CD4-positive, alpha-beta T cell treated with Interleukin-1 beta for 1 hour (primary cell): ENCODE results near the gene CTNNA2.

ENCODE experiments used
- DNase-seq, 2 donors: peaks; one replicate each; pipeline ENCODE4 v3.0.0-alpha.2; 2020 to 2022

Gene CTNNA2

DNA sequence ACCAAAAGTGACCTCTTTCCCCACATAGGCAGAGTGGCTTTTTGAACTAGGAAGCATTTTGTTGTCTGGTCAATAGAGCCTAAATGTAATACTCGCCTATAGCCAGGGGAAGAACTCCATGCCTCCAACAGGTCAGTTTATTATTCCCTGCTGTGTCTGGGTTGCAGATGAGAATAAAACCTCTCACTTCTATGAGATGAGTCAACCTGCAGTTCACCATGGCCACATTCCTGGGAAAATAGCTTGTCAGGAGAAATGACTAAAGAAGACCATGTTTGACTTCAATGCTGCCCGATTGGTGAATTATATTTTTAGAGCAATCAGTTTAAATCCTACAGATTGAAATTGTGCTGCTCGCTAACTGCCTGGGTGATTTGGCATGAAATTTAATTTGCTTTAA, 838.4 kb downstream of the CTNNA2 start:
- no peak for DNase-seq

DNA sequence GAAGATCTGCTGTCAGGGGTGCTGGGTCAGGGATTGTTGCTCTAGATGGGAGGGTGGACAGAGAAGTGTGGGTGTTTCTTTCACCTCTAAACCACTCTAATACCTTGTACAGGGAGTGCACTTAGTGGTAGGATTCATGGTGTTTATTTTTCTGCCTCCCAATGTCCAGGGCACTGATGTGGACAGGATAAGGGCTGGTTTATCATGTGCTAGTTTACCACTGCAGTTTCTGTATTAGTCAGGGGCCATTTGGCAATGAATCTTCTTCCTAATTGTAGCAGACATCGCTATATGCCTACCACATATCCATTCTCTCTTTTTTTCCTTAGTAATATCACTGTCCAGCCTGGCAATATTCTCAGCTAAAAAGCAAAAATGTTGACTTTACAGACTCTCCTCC, 842.0 kb downstream of the CTNNA2 start:
- DNase-seq, result no peak

DNA sequence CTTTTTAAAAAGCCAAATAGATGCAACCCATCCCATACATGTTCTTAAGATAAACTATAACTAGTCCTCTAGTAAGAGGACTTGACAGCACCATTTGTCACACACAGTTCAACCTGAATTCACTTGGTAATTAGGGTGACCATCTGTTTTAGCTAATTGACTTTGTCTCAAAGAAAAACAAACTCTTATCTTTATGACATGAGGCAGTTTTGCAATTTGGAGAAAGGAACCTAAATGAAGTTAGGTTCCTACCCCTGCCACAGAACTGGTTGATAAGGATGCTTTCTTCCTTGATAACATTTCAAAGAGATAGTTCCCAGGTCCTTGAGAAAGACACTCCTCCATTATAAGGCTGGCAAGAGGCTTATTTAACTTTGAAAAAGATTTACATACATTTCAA, 849.1 kb downstream of the CTNNA2 start:
- DNase-seq, result no peak

DNA sequence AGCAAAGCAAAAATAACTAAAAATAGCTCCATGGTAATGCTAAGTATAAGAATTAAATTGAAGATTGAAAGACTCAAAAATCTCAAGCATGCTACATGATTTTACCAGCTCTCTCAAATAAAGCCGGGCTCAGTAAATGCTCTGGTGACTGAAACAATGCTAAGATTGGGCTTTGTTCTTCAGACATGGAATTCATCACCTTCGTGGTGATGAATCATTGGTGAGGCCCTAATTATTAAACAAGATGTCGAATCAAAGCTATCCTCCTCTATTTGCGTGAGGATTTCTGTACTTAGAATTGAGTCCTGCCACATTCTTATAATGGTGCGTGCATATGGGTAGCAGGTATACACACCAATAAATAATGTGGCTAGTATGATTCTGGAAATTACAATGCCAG, 850.5 kb downstream of the CTNNA2 start:
- DNase-seq, result no peak

DNA sequence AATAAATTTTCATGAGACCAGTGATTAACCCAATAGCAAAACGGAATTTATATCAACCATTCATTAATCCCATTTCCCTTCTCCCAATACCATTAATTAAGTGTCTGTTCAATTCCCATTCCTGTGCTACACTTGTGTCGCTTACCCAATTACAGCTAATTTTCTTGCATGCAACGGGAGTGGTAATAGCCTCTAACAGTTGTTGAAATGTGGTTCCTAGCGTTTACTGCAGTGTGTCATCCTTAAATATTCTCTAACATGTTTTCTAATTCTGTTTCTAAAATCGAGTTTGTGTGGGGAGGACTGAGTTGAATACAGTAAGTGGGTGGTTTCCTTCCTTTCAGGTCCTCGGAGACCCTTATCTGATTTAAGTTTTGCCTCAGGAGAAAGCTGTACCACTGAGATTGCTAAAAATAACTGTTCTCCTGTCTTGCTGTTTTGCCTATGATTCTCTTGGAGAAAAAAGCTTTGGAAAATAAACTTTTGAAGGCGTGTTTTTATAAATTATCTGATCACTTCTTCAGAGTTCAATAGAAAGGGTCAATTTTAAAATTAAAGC, 851.0 kb downstream of the CTNNA2 start:
- DNase-seq, result no peak

DNA sequence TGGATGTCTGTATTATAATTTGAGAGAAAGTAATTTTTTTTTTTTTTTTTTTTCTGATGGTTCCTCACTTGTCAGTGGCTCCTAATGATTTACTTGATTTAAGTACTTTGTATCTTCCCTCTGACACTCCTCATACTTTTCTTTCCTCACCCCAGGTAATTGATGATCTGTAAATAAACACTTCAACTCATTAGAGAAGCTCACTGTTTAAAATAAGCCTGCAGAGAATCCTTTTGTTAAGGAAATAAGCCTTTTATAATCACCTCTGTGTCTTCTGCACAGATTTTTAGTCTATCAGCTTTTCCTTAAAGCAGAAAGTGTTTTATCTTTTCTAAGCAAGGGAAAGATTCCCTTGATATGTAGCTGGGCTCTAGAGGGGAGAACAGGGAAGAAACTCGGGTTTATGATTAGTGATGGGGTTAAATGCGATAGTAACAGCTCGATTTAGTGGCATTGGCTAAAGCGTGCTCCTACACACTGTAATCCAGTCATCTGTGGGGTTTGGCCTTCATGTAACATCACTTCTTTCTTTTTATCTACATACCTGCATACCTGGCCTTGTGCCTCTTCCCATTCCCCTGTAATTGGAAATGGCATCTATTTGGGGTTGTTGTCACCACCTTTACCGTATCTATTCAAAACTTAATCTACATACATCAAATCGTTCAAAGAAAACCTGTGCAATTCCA, 851.8 kb downstream of the CTNNA2 start:
- DNase-seq, result no peak

DNA sequence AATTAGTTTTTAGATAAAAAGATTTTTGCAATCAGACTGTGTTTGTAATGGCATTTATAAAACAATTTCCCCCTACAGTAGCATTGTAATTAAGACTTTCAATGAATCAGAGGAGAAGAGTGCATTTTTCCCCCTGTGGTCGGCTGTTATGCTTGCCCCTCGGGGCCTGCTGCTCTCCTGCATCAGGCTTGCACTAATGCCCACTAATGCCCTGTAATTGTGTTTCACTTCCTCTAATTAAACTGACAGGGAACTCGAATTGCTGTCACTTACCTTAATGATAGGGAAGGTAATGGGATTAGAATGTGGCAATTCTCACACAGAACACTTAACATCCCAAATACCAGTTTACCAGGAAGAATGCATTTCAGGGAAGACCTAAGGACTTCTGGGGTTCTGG, 852.9 kb downstream of the CTNNA2 start:
- DNase-seq, result no peak

DNA sequence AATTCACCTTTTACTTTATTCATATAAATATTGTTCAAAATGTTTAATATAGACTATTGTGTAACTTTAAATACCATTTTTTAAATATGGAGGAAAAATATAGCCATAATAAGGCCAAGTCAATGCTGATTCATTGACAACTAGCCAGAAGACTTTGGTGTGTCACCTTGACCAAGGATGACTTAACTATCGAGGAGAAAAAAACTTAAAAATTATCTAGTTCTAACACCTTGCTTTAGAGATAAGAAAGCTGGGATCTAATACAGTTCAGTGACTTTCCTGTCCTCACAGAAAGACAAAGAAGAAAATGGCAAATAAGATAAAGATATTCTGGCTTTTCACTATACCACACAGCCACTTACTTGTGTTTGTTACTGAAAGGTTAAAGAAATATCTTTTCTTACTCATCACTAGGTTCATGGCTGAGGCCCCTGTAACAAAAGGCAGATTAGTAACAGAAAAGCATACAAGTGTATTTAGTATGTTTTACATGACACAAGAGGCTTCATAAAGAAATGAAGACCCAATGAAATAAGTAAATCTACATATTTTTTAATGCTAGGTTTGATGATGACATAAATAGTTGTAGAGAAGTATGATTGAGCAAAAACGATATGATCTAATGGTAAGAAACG, 857.6 kb downstream of the CTNNA2 start:
- DNase-seq, result no peak

DNA sequence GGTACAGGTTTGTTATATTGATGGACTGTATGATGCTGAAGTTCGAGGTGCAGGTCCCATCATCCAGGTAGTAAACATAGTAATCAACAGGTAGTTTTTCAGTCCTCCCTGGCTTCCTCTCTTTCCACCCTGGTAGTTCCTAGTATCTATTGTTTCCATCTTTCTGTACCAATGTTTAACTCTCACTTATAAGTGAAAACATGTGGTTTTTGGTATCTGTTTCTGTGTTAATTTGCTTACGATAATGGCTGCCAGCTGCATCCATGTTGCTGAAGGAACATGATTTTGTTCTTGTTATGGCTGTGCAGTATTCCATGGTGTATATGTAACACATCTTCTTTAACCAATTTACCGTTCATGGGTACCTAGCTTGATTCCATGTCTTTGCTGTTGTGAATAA, 861.3 kb downstream of the CTNNA2 start:
- no peak for DNase-seq

DNA sequence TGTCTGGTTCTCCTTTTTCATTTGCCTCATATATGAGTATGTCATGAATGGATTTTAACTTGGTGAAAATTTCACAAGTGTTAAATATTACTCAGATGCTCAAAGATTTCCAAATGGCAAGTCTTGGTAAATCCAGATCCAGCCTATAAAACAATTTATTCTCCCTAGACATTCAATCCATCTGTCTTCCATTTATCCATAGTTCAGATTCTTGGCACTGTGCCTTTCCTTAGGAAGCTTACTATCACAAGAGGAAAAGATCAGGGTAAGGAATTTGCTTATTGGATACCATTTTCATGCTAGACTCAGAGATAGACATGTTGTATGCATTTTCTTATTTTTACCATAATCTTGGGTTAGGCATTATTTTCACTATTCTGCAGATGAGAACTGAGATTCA, 864.2 kb downstream of the CTNNA2 start:
- DNase-seq, result no peak

DNA sequence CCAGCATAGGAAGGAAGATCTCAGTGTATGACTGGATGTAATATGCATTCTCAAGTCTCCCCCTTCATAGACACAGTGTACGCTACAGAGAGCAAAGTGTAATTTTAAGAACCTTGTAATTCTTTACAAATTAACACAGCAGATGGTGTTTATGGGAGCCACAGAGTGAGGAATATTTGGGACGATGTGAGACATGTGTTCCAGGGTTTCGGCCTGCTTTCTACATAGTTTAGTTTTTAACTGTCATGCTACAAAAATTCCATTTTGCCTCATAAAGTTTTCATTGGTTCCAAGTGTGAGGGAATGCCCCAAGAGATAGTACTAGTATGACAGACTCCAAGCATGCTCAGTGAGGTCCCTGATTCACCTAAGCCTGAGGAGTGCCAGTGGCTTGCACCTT, 867.9 kb downstream of the CTNNA2 start:
- DNase-seq, result no peak

DNA sequence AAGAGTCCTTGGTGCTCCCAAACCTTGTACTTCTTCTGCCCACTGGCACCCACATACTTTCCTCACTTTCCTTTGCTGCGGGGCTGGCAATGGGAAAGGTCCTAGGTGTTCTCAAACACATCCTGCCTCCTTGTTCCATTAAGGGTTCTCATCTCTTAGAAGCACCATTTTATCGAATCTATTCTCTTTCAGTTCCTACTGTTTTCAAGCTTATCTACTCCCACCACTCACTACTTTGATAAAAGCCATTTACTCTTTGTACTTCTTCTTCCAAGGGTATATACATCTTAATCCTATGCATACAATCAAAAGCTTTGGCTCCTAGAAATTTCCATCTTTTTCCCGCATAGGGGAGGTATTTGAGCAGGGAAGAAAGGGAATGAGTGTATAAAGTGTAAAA, 868.8 kb downstream of the CTNNA2 start:
- DNase-seq, result no peak

DNA sequence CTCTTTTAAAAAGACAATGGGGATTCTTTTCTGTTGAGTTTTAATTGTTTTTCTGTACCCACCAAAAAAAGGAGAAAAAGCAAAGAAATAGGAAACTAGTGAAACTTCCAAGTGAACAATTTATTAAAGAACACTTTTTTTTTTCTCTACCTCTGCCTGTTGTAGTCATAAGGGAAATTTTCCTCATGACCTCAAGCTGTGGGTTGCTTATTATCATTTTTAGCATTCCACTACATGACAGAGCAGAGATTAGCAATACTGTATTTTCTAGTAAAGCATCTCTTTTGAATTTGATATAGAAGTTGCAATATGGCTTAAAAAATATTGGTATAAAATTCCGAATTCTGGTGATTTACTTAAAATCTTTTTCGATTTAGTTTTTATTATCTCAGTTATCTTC, 879.6 kb downstream of the CTNNA2 start:
- DNase-seq, result no peak

DNA sequence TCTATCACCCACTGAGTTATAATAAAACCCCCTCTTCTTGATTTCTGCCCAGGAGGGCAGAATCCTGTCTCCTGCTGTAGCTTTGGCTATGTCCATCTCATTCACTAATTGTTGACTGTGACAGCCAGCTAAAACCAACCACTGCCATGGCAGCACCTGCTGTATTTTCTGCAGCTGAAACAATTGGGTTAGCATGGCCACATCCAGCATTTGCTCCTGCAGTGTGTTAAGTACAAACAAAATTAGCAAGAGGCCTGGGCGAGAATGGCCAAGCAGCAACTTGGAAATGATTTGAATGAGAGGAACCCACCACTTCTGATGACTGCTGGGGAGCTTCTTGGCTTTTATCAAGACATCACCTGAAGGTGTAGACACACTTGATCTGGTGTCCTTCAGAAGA, 881.1 kb downstream of the CTNNA2 start:
- DNase-seq, result no peak

DNA sequence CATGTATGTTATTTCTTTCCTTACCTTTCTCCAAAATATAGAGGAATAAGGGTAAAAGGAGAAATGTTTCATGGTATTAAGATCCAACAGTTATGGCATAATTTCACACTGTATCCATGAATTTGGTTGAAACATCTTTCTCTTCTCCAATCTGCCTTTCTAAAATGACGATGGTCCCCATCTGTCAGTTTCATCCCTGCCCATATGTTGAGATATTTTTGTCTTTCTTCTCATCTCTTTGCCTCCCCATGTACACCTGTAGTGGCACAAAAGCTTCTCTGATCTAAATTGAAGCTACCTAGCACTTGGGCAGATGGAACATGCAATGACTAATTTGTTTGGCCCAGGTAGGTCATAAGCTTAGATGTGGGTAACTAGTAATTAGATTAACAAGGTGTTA, 882.4 kb downstream of the CTNNA2 start:
- no peak for DNase-seq

DNA sequence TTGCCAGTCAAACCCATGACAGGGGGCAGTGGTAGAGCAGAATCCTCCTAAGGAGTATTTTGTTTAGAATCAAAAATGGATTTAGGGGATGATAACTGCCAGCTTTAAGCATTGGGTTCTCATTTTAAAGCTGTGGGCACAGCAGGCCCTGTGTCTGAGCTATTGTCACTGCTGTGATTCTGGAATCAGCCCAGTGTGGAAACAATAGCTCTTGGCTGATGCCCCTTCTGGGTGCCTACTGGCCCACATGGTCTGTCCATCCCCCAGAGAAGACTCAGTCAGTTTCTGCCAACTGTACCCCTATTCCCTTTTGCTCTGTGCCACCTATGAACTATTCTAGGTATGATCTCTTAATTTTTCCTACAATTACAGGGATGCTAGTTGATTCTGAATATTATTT, 883.4 kb downstream of the CTNNA2 start:
- no peak for DNase-seq

DNA sequence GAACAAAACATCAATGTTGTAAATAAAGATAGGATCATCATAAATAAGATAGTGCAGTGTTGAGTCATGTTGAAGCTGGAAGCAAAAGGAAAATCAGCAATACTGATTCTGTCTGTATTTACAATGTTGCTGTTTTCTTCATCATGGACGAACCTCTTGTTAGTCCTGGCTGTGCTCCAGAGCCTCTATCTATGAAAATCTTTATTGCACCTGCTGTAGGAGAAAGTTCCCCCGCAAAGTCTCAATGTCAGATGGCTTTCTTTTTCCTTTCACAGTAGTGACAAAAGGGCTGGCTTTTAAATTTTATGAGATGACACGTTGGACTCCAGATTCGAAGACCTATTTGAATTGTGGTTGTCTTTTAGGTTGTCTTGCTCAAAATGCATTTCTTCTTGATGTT, 890.2 kb downstream of the CTNNA2 start:
- DNase-seq, result no peak

DNA sequence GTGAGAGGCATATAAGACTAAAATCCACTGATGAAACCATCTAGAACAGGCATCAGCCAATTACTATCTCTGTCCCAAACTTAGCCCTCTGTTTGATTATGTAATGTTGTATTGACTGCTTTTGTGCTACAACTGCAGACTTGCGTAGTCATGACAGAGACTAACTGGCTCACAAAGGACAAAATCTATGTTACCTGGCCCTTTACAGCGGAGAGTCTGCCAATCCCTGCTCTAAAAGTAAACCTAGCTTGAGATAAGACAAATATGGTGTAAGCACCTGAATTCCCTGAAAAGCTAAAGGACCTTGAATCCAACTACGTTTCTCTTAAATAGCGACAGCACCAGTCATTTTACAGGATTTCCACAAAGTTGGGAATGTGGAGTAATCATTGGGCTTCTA, 894.5 kb downstream of the CTNNA2 start:
- DNase-seq, result no peak

DNA sequence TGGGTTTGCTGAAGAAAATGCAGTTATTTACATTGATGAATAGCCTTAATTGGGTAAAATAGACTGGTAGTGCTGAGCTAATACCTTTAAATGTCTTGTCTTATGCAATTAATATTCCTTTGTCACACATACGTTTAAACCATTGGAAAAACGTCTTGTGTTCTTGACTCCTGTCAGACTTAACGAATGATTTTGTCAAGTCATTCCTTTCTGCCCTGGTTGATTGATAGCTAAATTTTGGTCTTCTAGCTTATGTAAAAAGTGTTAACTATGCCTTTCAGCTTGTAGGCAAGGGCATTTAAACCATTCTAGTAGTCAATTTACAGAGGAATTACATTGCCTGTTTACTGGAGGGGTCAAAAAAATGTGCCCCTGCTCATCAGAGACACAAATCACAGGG, 897.5 kb downstream of the CTNNA2 start:
- DNase-seq, result no peak

DNA sequence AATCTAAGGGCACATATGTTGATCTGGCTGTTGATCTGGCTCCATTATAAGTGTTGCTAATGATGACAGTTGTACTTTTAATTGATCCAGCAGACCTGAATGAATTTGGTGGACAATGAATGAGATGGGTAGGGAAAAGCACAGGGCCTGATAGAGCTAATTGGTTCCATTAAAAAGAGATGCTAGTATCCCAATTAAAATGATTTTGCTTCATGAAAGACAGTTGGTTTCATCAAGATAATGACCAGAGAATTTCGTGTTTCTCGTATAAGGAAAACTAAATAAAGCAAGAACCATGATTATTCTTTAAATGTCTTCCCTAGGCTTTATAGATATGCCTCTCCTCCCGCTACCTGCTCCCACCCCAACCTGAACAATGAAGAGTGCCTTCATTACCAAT, 900.3 kb downstream of the CTNNA2 start:
- DNase-seq, result no peak

DNA sequence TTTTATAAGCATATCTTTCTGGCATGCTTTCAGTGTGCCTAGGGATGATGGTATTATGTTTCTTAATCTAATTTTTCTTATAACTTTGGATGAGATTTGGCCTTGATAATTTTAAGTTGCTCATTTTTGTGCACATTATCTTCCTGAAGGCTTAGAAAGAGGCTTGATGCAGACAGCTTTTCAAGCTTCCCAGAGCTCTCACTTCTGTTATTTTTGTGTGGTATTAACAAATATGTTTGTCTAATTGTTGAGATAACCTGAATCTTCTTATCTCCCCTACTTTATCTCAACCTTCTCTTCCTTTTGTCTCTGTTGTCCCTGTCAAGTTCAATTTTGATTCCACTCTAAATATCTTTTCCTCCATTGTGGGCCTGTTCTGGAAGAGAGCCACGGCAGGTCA, 904.9 kb downstream of the CTNNA2 start:
- DNase-seq, result no peak

DNA sequence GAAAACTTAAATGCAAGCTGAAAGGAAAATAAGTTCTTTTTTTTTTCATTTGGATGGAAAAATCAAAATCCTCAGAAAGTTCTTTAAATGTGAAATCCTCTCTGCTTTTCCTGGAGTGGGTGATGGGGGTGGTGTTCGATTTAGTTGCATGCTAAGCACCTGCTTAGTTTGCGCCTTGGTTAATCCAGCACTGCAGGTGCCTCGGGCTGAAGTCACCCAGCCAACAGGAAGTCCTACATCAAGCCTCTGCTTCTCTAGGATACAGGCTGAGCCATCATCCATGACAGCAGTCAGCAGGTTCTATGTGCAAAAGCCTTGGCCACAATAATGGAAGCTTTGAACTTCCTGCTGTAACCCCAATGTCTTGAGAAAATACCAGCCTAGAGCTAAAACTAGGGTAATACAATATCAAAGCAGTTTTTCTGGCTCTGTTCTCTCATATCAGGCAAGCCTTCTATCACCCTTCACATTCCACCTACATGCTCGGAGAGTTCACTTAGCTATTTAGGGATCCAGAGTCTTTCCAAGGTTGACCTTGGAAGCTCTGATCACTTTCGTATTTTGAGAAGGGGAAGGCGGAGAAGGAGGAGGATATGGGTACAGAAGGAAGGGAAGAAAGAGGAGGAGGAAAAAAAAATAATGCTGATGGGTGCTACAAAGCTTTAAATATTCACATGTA, 907.8 kb downstream of the CTNNA2 start:
- DNase-seq, result no peak

DNA sequence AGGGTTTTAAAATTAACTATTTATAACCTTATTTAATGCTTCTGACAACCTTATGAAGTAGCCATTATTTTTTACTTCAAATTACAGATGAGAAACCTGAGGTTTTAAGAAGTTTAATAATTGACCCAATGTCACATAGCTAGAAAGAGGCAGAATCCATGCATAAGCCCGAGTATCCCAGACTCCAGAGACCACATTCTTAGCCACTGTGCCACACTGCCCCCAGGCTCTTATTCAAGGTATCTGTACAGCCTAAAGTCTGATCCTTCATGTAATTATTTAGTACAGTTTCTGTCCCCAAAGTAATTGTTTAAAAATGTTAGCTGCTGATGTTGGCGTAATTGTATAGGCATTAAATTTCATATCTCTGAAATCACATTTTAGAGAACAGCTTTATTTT, 916.4 kb downstream of the CTNNA2 start:
- DNase-seq, result no peak

DNA sequence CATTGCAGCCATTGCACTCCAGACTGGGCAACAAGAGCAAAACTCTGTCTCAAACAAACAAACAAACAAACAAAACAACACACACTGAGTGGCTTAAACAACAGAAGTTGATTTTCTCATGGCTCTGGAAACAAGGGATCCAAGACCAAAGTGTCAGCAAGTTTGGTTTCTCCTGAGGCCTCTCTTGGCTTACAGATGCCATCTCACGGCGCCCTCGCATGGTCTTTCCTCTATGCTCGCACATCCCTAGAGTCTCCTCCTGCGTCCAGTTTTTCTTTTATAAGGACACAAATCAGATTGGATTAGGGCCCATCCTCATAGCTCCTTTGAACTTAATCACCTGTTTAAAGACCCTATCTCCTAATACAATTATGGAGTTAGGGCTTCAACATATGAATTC, 925.1 kb downstream of the CTNNA2 start:
- DNase-seq, result no peak
